Activated CD8-positive, alpha-beta memory T cell treated with anti-CD3 and anti-CD28 coated beads for 24 hours (primary cell): ENCODE data around the gene SHISA9.

ENCODE experiments used
- DNase-seq: peaks from one replicate; pipeline ENCODE4 v3.0.0-alpha.2; 2020

SHISA9 gene

GRCh38 chr16:13134836-13135235 is 233.4 kb downstream of the SHISA9 start:
- no peak for DNase-seq

GRCh38 chr16:13136901-13137300 is 235.5 kb downstream of the SHISA9 start:
- no peak for DNase-seq

DNA sequence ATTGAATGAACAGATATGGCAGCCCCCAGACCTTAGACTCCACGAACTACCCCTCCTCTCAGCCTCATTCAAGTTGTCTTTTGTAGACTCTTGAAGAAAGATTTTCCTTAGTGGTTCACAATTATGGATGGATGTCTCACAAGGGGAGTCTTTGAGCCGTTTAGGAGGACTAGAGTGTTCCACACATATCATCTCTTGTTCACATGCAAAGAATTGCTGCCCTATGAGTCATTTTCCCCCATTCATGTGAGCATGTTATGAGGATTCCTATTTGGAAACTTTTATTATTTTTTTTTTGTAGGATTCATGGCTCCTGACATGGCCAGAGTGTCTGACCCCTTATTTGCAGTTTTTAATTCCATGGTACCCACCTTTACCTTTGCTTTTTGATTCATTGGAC is 237.1 kb downstream of the SHISA9 start:
- no peak for DNase-seq

DNA sequence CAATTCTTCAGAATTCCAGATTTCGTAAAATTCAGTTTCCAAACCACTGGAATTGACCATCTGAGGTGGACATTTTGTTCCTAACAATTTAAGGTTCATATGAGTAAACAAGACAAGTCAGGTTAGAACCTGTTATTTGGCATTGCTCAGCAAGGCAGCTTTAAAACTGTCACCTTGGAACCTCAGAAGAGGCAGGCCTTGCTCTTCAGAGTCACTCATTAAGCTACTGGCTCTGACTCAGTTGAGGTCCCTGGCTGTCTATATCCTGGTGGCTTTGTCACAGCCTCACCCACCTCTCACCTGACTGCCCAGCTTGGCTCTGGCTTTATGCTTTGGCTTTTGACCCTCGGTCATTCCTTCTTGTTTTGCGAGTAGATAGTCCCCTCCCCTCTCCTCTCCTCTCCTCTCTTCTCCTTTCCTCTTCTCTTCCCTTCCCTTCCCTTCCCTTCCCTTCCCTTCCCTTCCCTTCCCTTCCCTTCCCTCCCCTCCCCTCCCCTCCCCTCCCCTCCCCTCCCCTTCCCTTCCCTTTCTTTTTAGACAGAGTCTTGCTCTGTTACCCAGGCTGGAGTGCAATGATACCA is 238.4 kb downstream of the SHISA9 start:
- no peak for DNase-seq

DNA sequence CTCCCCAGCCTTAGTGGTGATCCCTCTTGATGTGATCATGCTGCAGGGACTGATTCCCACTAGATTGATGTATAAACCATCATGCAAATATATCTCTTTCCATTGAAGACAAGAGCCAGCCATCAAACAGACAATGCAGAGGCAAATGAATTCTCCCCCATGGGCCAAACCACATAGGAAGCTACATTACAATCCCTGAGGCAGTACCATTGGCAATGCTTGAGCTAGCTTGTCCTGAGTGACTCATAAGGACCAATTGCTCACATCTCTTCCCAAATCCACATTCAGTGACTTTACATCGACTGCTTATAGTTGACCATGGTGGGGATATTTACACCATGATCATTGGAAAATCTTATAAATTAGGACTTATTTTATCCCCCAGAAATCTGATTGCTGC is 242.2 kb downstream of the SHISA9 start:
- DNase-seq, result no peak

DNA sequence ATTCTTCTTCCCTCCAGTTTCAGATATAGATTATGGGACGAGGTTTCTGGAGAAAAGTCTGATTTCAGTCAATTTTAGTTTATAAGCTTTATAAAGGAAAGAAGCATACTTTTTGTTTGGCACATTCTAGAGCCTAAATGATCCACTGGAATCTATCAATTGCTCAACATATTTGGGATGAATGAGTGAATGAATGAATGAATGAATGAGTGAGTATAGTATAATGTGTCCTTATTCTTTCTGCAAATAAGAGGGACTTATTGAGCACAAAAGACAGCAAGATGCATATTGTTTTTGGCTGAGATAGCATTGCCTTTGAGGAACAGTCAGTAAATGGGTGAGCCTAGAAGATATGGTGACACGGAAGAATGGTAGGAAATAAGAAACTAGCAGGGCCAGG is 245.4 kb downstream of the SHISA9 start:
- DNase-seq, result no peak

- no peak for DNase-seq
Measured at GRCh38 chr16:13148294-13148693, 246.9 kb downstream of the SHISA9 start.

DNA sequence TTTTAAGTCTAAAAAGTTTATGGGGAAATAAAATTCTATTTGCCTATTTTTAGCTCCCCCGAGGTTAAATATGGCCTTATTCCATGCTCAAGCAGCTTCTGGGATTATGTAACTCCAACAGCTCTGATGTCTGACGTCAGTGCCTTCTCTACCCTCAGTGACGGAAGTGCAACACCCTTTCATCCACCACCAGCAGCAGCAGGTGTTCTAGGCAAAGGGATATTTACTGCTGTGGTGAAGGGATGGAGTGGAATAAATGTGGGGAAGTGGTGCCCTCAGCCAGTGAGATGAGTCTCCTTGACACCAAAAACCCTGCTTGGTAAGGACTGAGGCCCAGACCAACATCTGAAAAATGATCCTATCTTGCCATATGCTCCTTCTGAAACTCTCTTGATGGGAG is 247.4 kb downstream of the SHISA9 start:
- DNase-seq, result no peak

GRCh38 chr16:13150181-13150885 is 248.9 kb downstream of the SHISA9 start:
- no peak for DNase-seq

GRCh38 chr16:13153696-13154095 is 252.3 kb downstream of the SHISA9 start:
- no peak for DNase-seq

GRCh38 chr16:13154799-13155198 is 253.4 kb downstream of the SHISA9 start:
- DNase-seq, result no peak

DNA sequence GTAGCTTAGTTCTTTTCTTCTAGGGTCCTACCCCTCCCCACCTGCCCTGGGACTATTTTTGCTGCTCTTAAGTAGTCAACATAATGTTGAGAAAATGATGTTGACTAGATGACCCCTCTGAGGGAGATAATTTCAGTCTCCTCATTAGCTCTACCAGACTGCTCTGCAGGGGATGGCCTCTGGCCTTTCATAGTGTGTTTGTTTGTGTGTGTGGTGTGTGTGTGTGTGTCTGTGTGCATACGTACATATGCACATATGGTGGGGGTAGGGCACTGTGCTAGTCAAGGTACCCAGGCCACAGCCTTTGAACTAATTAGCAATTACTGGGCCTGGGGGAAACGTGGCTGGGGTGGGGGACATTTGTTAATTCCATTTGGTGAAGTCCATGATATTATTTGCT is 254.0 kb downstream of the SHISA9 start:
- no peak for DNase-seq

DNA sequence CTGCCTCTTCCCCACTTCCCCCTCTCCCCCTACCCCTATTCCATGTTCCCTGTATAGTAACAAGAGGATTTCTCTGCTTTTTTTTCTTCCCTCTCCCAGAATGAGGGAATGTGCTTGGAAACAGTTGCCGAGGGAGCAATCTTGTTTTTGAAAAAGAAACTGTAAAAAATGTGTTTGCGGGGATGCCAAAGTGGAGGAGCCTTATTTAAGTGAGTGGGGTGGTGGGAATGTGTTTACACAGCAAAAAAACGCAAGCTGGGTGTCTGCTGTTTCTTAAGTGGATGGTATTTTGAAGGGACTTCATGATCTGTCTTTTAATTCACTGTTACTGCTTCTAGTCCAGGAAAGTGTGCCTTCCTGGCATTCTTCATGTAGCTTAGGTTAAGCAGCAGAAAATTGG is 254.4 kb downstream of the SHISA9 start:
- no peak for DNase-seq

DNA sequence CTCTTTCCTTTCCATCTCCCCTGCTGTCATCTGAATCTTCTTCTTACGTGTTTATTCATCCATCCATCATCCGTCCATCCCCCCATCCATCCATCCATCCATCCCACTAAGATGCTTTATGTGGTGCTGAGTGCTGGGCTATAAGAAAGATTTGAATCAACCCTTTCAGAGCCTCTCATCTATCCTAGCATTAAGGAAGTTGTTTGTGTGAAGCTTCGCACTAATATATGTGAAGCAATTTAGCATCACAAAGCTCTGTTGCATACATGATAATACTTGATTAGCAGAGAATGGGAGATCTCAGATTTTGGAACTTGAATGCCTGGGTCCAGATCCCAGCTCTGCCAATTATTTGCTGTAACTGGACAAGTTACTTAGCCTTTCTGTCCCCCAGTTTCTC is 255.7 kb downstream of the SHISA9 start:
- no peak for DNase-seq

DNA sequence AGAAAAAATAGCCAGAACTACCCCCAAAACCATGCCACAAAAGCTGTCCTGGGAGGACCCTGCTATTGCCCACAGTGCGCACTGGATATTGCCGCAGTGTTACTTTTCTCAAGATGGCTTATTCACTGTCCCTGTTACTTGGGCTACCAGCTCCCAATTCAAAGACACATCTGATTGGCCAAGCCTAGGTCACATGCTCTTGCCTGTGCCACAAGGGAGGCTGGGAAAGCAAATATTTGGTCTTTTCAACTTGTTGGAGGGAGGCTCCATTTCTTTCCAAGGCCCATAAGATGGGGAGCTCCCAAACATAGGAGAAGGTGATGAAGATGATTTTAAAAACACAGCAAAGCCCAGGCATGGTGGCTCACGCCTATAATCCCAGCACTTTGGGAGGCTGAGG is 257.0 kb downstream of the SHISA9 start:
- DNase-seq, result no peak

GRCh38 chr16:13165024-13165423 is 263.6 kb downstream of the SHISA9 start:
- no peak for DNase-seq

GRCh38 chr16:13168091-13168572 is 266.7 kb downstream of the SHISA9 start:
- no peak for DNase-seq

GRCh38 chr16:13171313-13171712 is 269.9 kb downstream of the SHISA9 start:
- DNase-seq, result no peak

- DNase-seq, result no peak
Measured at GRCh38 chr16:13176711-13177110, 275.3 kb downstream of the SHISA9 start.

DNA sequence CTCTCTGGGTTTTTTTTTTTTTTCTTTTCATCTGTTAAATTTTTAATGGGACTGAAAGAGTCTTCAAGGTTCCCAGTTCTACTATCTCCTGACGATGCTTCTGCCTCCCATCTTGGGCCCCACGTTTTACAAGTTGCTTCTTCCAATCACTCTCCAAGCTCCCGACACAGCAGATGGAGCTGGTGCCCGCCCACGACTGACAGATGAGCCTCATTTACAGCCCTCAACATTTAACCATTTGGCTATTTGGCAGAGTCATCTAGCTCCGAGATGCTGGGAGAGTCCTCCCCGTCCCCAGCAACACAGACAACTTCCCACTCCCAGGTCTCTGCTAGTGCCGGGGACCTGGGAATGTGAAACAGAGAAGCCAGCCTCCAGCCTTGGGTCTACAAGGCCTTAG is 276.9 kb downstream of the SHISA9 start:
- no peak for DNase-seq

- no peak for DNase-seq
Measured at GRCh38 chr16:13181432-13181831, 280.0 kb downstream of the SHISA9 start.

GRCh38 chr16:13186813-13187212 is 285.4 kb downstream of the SHISA9 start:
- DNase-seq, result no peak

DNA sequence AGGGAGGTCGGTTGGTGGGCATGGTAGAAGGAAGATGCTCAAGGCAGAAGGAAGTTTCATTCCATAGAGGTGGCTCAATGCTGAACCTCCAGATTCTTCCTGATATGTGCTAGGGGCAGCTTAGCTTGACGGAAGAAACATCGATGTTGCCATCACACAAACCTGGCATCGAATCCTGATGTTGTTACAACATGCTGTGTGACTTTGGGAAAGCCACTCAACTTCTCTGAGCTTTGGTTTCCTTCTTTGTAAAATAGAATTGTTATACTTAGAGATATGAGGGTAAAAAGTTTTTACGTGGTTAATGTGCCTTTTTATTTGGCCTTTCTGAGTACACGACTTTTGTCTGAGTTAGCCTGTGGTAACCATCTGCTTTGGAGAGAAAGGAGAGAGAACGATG is 287.9 kb downstream of the SHISA9 start:
- DNase-seq, result no peak

DNA sequence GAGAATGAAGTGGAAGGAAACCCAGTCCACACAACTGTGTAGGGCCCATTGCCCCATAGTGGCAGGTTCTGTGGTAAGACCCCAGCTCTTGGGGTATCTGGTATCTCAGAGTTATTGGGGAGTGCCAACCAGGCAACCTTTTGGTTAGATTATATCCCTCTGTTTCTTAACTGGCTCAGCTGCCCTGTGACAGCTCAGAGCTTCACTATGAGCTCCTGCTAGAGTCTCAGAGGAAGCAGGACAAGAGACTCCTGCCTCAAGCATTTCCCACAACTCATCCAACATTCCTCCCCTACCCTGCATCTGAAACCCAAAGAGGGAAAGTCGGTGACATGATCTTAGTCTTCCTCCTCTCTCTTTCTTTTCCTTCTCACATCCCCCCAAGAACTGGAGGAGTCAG is 292.3 kb downstream of the SHISA9 start:
- no peak for DNase-seq

DNA sequence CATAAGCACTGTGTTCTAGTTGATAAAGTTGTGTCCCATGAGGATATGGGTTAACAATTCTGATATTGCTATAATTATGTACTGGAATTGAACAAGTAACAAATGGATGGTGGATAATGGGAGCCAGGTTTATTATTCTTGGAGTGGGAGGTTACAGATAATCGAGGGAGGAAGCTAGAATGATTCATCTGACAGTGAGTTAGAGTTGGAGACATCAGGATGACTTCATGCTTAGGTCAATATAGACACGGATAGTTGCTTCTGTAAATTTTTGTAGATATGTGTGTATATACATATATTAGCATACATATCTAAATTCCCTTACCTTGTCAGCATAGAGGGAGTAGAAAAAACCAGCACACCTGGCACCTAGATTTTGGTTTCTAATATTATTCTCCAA is 293.4 kb downstream of the SHISA9 start:
- no peak for DNase-seq
